ENCODE measurements around the gene HLA-DRB1.
"Not testable (repeated sequence)": the region's sequence is repeated elsewhere in the genome, so short reads cannot be mapped to it uniquely, and the experiment has no call there.

HLA-DRB1 gene

GRCh38 chr6:32609391-32609730 lies 19.7 kb upstream of the HLA-DRB1 start:
- no peak for DNase-seq

GRCh38 chr6:32608362-32608761 lies 18.7 kb upstream of the HLA-DRB1 start:
- DNase-seq: no peak

GRCh38 chr6:32607988-32608298 lies 18.3 kb upstream of the HLA-DRB1 start:
- no peak for DNase-seq

- no peak for DNase-seq
These were observed 17.8 kb upstream of the HLA-DRB1 start for GRCh38 chr6:32607263-32607987.

- DNase-seq: no peak
These were observed 14.8 kb upstream of the HLA-DRB1 start for GRCh38 chr6:32604434-32604877.

- DNase-seq: no peak
These were observed 14.2 kb upstream of the HLA-DRB1 start for GRCh38 chr6:32603888-32604287.

- DNase-seq: no peak
These were observed 13.6 kb upstream of the HLA-DRB1 start for GRCh38 chr6:32603222-32603621.

GRCh38 chr6:32602383-32602782 lies 12.7 kb upstream of the HLA-DRB1 start:
- no peak for DNase-seq

- DNase-seq: no peak
These were observed 7.4 kb upstream of the HLA-DRB1 start for GRCh38 chr6:32597024-32597423.

- not testable (repeated sequence) for DNase-seq
These were observed 1.1 kb upstream of the HLA-DRB1 start for GRCh38 chr6:32590713-32591112.

GRCh38 chr6:32588156-32588555 lies 1.5 kb downstream of the HLA-DRB1 start:
- DNase-seq: no peak

- DNase-seq: no peak
These were observed 6.1 kb downstream of the HLA-DRB1 start for GRCh38 chr6:32583527-32583898.

GRCh38 chr6:32581315-32582095 lies 8.1 kb downstream of the HLA-DRB1 start:
- DNase-seq: no peak

- DNase-seq: no peak
These were observed 9.1 kb downstream of the HLA-DRB1 start for GRCh38 chr6:32580593-32580992.

GRCh38 chr6:32578962-32579361 lies 10.7 kb downstream of the HLA-DRB1 start:
- DNase-seq: no peak

GRCh38 chr6:32577493-32577892 lies 12.2 kb downstream of the HLA-DRB1 start:
- not testable (repeated sequence) for DNase-seq

GRCh38 chr6:32576250-32576649 lies 13.4 kb downstream of the HLA-DRB1 start:
- no peak for DNase-seq

- no peak for DNase-seq
These were observed 19.2 kb downstream of the HLA-DRB1 start for GRCh38 chr6:32570363-32570905.

- DNase-seq: no peak
These were observed 21.1 kb downstream of the HLA-DRB1 start for GRCh38 chr6:32568561-32568960.

GRCh38 chr6:32566957-32567356 lies 22.7 kb downstream of the HLA-DRB1 start:
- no peak for DNase-seq

GRCh38 chr6:32565511-32565910 lies 24.1 kb downstream of the HLA-DRB1 start:
- DNase-seq: no peak

- no peak for DNase-seq
These were observed 26.7 kb downstream of the HLA-DRB1 start for GRCh38 chr6:32562940-32563339.

GRCh38 chr6:32559747-32560146 lies 29.9 kb downstream of the HLA-DRB1 start:
- DNase-seq: no peak

GRCh38 chr6:32558426-32559057 lies 31.1 kb downstream of the HLA-DRB1 start:
- DNase-seq: no peak

Data from NCI-H524 (cell line).